Body of pancreas (tissue), 4 donors: ENCODE results near the gene KRTAP10-4.

Experiments
- POLR2A ChIP-seq, 3 donors: fragments of 450-650 bp; IDR thresholded peaks; one replicate each; pipeline ENCODE4 v1.6.1; 2016; ENCODE audit warnings: antibody characterized with exemption in 3 of 3, mild to moderate bottlenecking in 2 of 3
- TF ChIP-seq, protein P1 (sequence below), 7 experiments: fragments of 450-650 bp in 4 of 7; fragments of 200-600 bp in 3 of 7; sonication (generic) in 3 of 7; IDR thresholded peaks; one replicate each; pipeline ENCODE4 v1.5.1; 2016 to 2019; ENCODE audit warnings: antibody characterized with exemption in 7 of 7

- no peak for TF ChIP-seq POLR2A (IDR thresholded peaks at IDR 0.05)
- TF ChIP-seq, protein P1, sequence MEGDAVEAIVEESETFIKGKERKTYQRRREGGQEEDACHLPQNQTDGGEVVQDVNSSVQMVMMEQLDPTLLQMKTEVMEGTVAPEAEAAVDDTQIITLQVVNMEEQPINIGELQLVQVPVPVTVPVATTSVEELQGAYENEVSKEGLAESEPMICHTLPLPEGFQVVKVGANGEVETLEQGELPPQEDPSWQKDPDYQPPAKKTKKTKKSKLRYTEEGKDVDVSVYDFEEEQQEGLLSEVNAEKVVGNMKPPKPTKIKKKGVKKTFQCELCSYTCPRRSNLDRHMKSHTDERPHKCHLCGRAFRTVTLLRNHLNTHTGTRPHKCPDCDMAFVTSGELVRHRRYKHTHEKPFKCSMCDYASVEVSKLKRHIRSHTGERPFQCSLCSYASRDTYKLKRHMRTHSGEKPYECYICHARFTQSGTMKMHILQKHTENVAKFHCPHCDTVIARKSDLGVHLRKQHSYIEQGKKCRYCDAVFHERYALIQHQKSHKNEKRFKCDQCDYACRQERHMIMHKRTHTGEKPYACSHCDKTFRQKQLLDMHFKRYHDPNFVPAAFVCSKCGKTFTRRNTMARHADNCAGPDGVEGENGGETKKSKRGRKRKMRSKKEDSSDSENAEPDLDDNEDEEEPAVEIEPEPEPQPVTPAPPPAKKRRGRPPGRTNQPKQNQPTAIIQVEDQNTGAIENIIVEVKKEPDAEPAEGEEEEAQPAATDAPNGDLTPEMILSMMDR (IDR thresholded peaks at IDR 0.05): no peak
Observed at GRCh38 chr21:44599264-44600029, 25.9 kb downstream of the KRTAP10-4 start.
